Measurements from ENCODE around the gene ASCC1. TPM values are rescaled to one million over a fixed set of nuclear protein-coding genes. Genes with fewer than 3 reads are reported as not detected.

The ASCC1 gene
- total RNA-seq, 4 donors from 2014 or later = 23.5 to 37.8 (median 29.8) TPM

- no peak for TF ChIP-seq POLR2A (IDR thresholded peaks at IDR 0.05; ENCODE audit: low read depth)
- peak in 1 of 2 donors; percentile 41 for TF ChIP-seq POLR2AphosphoS5 (IDR thresholded peaks at IDR 0.05)
- Histone ChIP-seq H3K27me3 (no peaks in the 10 kb centered on the region), H3K36me3 (no peaks in the 10 kb centered on the region), H3K4me3 (no peak overlapping the region), H3K9me3 (no peaks in the 10 kb centered on the region), H3K27ac (replicated peaks in 1 of 4) (peak overlapping the region; percentile 93 to 97 (median 94)), H3K4me1 (peaks cover 85 to 97% (median 94%) of the 10 kb centered on the region in 4 donors)
- intact Hi-C loops (cut with DNase I) = loop anchor here (5.0 kb wide), 1 partner anchor 40 kb away; the partner anchor contains the start of genes ANAPC16 and ASCC1
- 72% methylated on average over 8 of the region's 8 CpGs for WGBS
- DNase-seq (ENCODE audit: extremely low spot score) = no peak
These were observed 41.2 kb upstream of the ASCC1 start for GRCh38 chr10:72257051-72257892.

- no peaks in the 10 kb centered on the region for H3K36me3 ChIP-seq
- H3K27me3 ChIP-seq = no peaks in the 10 kb centered on the region
- DNase-seq (ENCODE audit: extremely low spot score) = no peak
- intact Hi-C loops (cut with DNase I) = loop anchor here (5.0 kb wide), 1 partner anchor 39 kb away; the partner anchor contains the start of genes ANAPC16 and ASCC1
- peak overlapping the region; percentile 93 to 97 (median 94) for H3K27ac ChIP-seq (replicated peaks in 1 of 4)
- TF ChIP-seq CTCF (IDR thresholded peaks at IDR 0.05) (no peak), POLR2AphosphoS5 (IDR thresholded peaks at IDR 0.05) (peak; percentile 60 to 78), POLR2A (IDR thresholded peaks at IDR 0.05; ENCODE audit: low read depth) (no peak), EP300 (IDR thresholded peaks at IDR 0.05) (peak; percentile 17)
- peak overlapping the region in 1 of 4 donors; percentile 14 for H3K4me3 ChIP-seq
- WGBS = 93% methylated on average over 6 of the region's 6 CpGs
- H3K9me3 ChIP-seq = no peaks in the 10 kb centered on the region
- H3K4me1 ChIP-seq = peaks cover 87 to 99% (median 95%) of the 10 kb centered on the region in 4 donors
These were observed 40.1 kb upstream of the ASCC1 start for GRCh38 chr10:72255977-72256729.

GRCh38 chr10:72254813-72255568 is 38.9 kb upstream of the ASCC1 start:
- peaks cover 87 to 99% (median 95%) of the 10 kb centered on the region in 4 donors for H3K4me1 ChIP-seq
- 10% methylated on average over 12 of the region's 15 CpGs for WGBS

GRCh38 chr10:72253578-72253977 is 37.5 kb upstream of the ASCC1 start:
- peaks cover 87 to 99% (median 95%) of the 10 kb centered on the region in 4 donors for H3K4me1 ChIP-seq
- intact Hi-C loops (cut with DNase I) = no loop called here
- no peaks in the 10 kb centered on the region for H3K9me3 ChIP-seq

More at GRCh38 chr10:72254813-72255568, 38.9 kb upstream of the ASCC1 start:
- peak overlapping the region in 3 of 4 donors; percentile 14 to 31 (median 15) for H3K4me3 ChIP-seq
- H3K9me3 ChIP-seq = no peaks in the 10 kb centered on the region
- H3K36me3 ChIP-seq = no peaks in the 10 kb centered on the region
- no peak for TF ChIP-seq POLR2A (IDR thresholded peaks at IDR 0.05; ENCODE audit: low read depth)
- TF ChIP-seq EP300 (IDR thresholded peaks at IDR 0.05) = peak; percentile 95
- peak; percentile 94 to 99 for TF ChIP-seq POLR2AphosphoS5 (IDR thresholded peaks at IDR 0.05)
- peak; percentile 97 for DNase-seq (ENCODE audit: extremely low spot score)
- no peaks in the 10 kb centered on the region for H3K27me3 ChIP-seq
- intact Hi-C loops (cut with DNase I) = loop anchor here (5.0 kb wide), 1 partner anchor 38 kb away; the partner anchor contains the start of genes ANAPC16 and ASCC1
- peak overlapping the region; percentile 93 to 97 (median 94) for H3K27ac ChIP-seq (replicated peaks in 1 of 4)

More at GRCh38 chr10:72253578-72253977, 37.5 kb upstream of the ASCC1 start:
- no peaks in the 10 kb centered on the region for H3K36me3 ChIP-seq
- WGBS = 92% methylated on average over 7 of the region's 7 CpGs
- no peak overlapping the region for H3K4me3 ChIP-seq
- H3K27ac ChIP-seq (replicated peaks in 1 of 4) = peak overlapping the region; percentile 93 to 97 (median 94)
- TF ChIP-seq CTCF (IDR thresholded peaks at IDR 0.05) (no peak), POLR2A (IDR thresholded peaks at IDR 0.05; ENCODE audit: low read depth) (no peak), EP300 (IDR thresholded peaks at IDR 0.05) (no peak), POLR2AphosphoS5 (IDR thresholded peaks at IDR 0.05) (no peak)
- DNase-seq (ENCODE audit: extremely low spot score) = no peak
- no peaks in the 10 kb centered on the region for H3K27me3 ChIP-seq

Data from esophagus muscularis mucosa (tissue), 4 donors.